ENCODE results near the gene TENT4A. TPM values are rescaled to one million over a fixed set of nuclear protein-coding genes. Genes with fewer than 3 reads are reported as not detected.
A peak's percentile ranks its signal among the peaks of the same experiment; 100 is the strongest.

Gene TENT4A
- total RNA-seq, 8 experiments from 2014 or later: 10.5 to 29.2 (median 21.0) TPM

DNA sequence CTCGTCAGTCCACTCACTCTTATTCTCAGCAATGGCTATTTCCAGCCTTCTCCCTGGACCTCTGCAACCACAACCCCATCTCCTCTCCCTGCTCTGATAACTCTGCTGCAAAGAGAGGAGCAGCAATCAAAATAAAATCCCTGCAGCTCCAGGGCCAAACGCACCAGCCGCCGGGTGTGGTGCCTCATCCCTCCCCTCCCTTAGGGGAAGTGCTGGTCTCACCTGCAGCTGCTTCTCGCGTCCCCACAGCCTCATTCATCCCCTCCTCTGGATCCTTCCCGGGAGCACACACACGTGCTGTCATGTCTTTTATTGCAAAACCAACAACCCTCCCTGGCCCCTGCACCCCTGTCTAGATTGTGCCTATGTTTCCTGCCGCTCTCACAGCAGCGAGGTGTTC lies 77.8 kb downstream of the TENT4A start:
- no peak overlapping the region for H3K4me3 ChIP-seq
- in situ Hi-C loops (cut with MboI; ENCODE audit: low pct_unique_long_range_greater_than_20kb in 2 of 9, low sequenced_read_pairs in 9 of 9, unreplicated experiment in 9 of 9): loop anchor here in 1 of 9 experiments (25.0 kb wide), 1 partner anchor 1071 kb away; the partner anchor contains the start of genes CFAP90, FASTKD3 and MTRR
- ATAC-seq (replicated peaks in 6 of 8): no peak
- no peak overlapping the region for H3K27ac ChIP-seq
- no peaks in the 10 kb centered on the region for H3K4me1 ChIP-seq (replicated peaks in 1 of 2)
- 0 to 100% (median 69%) methylated on average over 1 to 6 of the region's 10 CpGs; no CpG with 5 or more reads in 4 of the 10 experiments for WGBS, 10 experiments

DNA sequence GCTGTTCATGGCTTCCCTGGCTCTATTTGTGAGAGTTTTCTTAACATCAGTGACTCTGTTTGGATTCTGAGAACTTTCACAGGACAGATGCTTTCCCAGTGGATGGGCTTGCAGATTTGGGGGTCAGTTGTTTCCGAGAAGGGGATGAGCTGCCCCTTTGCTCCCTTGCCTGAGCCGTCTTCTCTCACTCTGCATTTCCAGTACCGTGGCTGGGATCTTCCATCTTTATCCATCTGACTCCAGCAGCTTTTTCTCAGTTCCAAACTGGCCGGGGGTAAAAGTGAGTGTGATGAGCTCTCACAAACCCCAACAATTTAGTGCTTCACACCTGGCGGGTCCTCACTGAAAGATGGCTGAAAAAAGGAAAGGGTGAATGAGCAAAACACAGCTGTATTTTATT lies 79.1 kb downstream of the TENT4A start:
- 31 to 90% (median 63%) methylated on average over 1 to 4 of the region's 5 CpGs; no CpG with 5 or more reads in 1 of the 10 experiments for WGBS, 10 experiments
- ATAC-seq (replicated peaks in 6 of 8): no peak
- H3K4me1 ChIP-seq (replicated peaks in 1 of 2): no peaks in the 10 kb centered on the region
- in situ Hi-C loops (cut with MboI; ENCODE audit: low pct_unique_long_range_greater_than_20kb in 2 of 9, low sequenced_read_pairs in 9 of 9, unreplicated experiment in 9 of 9): loop anchor here in 1 of 9 experiments (25.0 kb wide), 1 partner anchor 1070 kb away; the partner anchor contains the start of genes CFAP90, FASTKD3 and MTRR
- no peak overlapping the region for H3K27ac ChIP-seq
- H3K4me3 ChIP-seq: no peak overlapping the region

DNA sequence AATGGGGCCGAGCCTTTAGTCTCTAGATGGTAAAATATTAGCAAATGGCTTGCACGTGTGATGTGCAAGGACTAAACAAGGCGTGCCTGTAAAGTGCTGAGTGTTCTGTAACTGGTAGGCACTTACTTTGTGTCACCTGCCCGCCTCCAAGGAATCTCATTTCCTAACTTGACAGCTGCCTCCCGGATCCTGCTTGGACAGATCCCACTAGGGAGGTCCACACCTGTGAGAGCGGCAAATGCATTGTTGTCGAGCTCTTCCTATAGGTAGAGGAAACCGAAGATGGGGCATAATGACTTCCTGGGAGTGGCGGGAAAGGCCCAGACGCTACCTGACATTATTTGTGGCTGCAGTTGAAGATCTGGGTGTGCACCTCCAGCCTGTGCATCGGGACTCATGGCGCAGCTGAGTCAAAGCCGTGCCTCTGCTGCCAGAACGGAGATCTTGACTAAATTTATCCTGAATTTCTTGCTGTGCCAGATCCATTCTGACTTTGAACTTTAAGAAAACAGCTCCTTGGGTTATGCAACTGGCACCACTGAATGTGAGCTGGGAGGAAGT lies 79.8 kb downstream of the TENT4A start:
- H3K4me1 ChIP-seq (replicated peaks in 1 of 2): no peaks in the 10 kb centered on the region
- in situ Hi-C loops (cut with MboI; ENCODE audit: low pct_unique_long_range_greater_than_20kb in 2 of 9, low sequenced_read_pairs in 9 of 9, unreplicated experiment in 9 of 9): loop anchor here in 1 of 9 experiments (25.0 kb wide), 1 partner anchor 1069 kb away; the partner anchor contains the start of genes CFAP90, FASTKD3 and MTRR
- no peak overlapping the region for H3K4me3 ChIP-seq
- no peak overlapping the region for H3K27ac ChIP-seq
- ATAC-seq (replicated peaks in 6 of 8): no peak
- 25 to 90% (median 86%) methylated on average over 1 to 9 of the region's 14 CpGs; no CpG with 5 or more reads in 3 of the 10 experiments for WGBS, 10 experiments

DNA sequence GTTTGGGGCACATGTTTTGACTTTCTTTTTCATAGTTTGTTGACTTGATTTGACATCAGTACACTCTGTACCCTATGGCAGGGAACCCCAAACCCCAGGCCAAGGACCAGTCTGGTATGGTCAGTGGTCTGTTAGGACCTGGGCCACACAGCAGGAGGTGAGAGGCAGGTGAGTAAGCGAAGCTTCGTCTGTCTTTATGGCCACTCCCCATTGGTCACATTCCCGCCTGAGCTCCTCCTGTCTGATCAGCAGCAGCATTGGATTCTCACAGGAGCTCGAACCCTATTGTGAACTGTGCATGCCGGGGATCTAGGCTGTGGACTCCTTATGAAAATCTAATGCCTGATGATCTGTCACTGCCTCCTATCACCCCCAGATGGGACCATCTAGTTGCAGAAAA lies 88.0 kb downstream of the TENT4A start:
- ATAC-seq (replicated peaks in 6 of 8): no peak
- no peaks in the 10 kb centered on the region for H3K4me1 ChIP-seq (replicated peaks in 1 of 2)

DNA sequence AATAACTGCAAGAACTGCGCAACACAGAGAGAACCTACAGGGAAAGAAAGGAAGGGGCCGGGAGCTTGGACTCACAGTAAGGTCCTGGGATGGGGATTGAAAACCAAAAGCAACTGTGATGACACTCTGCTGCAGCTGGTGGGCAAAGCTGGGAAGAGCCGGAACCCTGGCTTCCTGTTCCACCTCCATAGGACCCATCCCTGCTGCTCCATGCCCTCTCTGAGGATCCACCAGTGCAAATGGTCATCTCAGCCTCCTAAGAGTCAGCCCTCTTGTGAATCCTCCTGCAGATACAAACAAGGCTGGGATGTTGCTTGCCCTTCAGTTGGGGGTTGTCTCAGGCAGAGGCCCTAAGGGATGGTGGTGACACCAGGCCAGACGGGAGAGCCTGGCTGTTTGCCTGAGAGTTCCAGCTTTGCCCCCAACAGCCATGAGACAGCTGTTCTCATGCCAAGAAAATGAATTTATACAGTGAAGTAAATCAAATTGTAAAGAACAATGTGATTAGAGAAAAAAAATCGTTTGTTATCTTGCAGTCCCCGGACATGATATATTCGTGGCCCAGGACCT lies 90.8 kb downstream of the TENT4A start:
- 4 to 100% (median 75%) methylated on average over 3 to 7 of the region's 7 CpGs for WGBS, 10 experiments
- no peak overlapping the region for H3K4me3 ChIP-seq
- H3K4me1 ChIP-seq (replicated peaks in 1 of 2): no peaks in the 10 kb centered on the region
- no peak overlapping the region for H3K27ac ChIP-seq
- in situ Hi-C loops (cut with MboI; ENCODE audit: low pct_unique_long_range_greater_than_20kb in 2 of 9, low sequenced_read_pairs in 9 of 9, unreplicated experiment in 9 of 9): loop anchor here in 2 of 9 experiments (25.0 kb wide), 2 partner anchors 583 to 958 kb away; partner anchors contain the start of gene ADCY2 (in 1 of the 2)
- no peak for ATAC-seq (replicated peaks in 6 of 8)

More for the DNA sequence above, 88.0 kb downstream of the TENT4A start:
- in situ Hi-C loops (cut with MboI; ENCODE audit: low pct_unique_long_range_greater_than_20kb in 2 of 9, low sequenced_read_pairs in 9 of 9, unreplicated experiment in 9 of 9): loop anchor here in 2 of 9 experiments (25.0 kb wide), 2 partner anchors 586 to 961 kb away; partner anchors contain the start of gene ADCY2 (in 1 of the 2)
- 38 to 100% (median 86%) methylated on average over 1 to 4 of the region's 5 CpGs; no CpG with 5 or more reads in 5 of the 10 experiments for WGBS, 10 experiments
- no peak overlapping the region for H3K4me3 ChIP-seq
- no peak overlapping the region for H3K27ac ChIP-seq

DNA sequence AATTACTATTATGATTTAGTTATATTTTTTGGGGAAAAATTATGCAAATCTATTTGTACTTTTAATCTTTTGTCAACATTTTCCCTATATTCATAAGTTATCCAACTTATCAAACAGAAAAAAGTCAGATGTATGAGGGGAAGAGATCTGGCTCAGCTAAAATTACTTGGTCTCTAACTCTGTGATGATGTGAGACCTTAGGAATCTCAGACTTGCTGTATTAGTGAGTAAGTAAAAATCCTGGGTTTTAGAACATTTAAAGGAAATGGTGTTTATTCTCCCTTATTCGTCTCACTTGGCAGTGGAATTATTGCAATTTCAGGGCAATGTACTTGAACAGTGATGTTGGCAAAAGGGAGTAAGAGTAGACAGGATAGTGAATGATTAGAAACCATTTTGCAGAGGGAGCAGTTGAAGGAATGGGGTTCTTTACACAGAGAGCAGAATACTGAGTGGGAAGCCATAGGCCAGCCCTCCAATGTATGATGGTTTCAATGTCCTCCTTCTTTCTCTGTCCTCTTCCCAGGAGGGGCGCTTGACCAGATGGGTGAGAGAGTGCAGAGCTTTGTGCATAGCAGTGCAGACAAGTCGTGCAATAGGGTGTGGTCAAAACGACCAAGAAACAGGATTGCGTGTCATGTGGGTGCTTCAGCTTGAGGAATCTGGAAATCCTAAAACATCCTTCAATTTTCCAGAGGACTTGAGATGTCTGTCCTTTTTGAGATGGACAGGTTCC lies 91.7 kb downstream of the TENT4A start:
- 0 to 100% (median 49%) methylated on average over 1 to 4 of the region's 5 CpGs for WGBS, 10 experiments
- no peak overlapping the region for H3K4me3 ChIP-seq
- H3K27ac ChIP-seq: no peak overlapping the region
- peak in 1 of 8 experiments; percentile 50 for ATAC-seq (replicated peaks in 6 of 8)
- H3K4me1 ChIP-seq (replicated peaks in 1 of 2): no peaks in the 10 kb centered on the region
- in situ Hi-C loops (cut with MboI; ENCODE audit: low pct_unique_long_range_greater_than_20kb in 2 of 9, low sequenced_read_pairs in 9 of 9, unreplicated experiment in 9 of 9): loop anchor here in 2 of 9 experiments (25.0 kb wide), 2 partner anchors 582 to 957 kb away; partner anchors contain the start of gene ADCY2 (in 1 of the 2)

DNA sequence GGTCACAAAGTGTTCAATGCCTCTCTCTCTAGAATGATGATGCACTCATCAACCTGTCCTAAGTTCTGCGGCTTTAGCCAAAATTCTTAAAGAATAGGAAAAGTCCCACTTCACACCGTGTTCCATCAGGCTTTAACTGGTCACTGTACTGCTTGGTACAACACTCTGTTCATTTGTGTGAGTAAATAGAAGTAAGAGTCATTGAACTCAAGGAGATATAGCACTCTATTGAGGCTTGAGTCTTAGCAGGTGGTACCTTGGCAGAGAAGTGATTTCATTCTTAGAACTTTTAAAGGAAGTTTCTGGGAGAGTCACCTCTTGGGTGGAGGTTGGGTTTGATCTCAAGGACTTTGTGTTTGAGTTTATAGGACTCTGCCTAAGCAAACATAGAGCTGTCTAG lies 92.6 kb downstream of the TENT4A start:
- H3K27ac ChIP-seq: no peak overlapping the region
- no peak for ATAC-seq (replicated peaks in 6 of 8)
- no peak overlapping the region for H3K4me3 ChIP-seq
- 40 to 100% (median 90%) methylated on average over 1 to 2 of the region's 2 CpGs; no CpG with 5 or more reads in 2 of the 10 experiments for WGBS, 10 experiments
- H3K4me1 ChIP-seq (replicated peaks in 1 of 2): no peaks in the 10 kb centered on the region
- in situ Hi-C loops (cut with MboI; ENCODE audit: low pct_unique_long_range_greater_than_20kb in 2 of 9, low sequenced_read_pairs in 9 of 9, unreplicated experiment in 9 of 9): loop anchor here in 2 of 9 experiments (25.0 kb wide), 2 partner anchors 581 to 956 kb away; partner anchors contain the start of gene ADCY2 (in 1 of the 2)

Other genes with a start within 250 kb of the TENT4A start
- gene NSUN2, start 80.4 kb upstream of the TENT4A start, total RNA-seq: 10 to 100 TPM; 20.6 to 86.7 (median 35.2) TPM
- gene SRD5A1, start 80.0 kb upstream of the TENT4A start, total RNA-seq: 10 to 100 TPM in 5 of 8 experiments, 1 to 10 TPM in 3; 6.4 to 28.6 (median 15.0) TPM

Data from motor neuron (in vitro differentiated cells).